Thoracic aorta (tissue), 2 donors: ENCODE data around the gene COPG1. TPM values are rescaled to one million over a fixed set of nuclear protein-coding genes. Genes with fewer than 3 reads are reported as not detected.

Experiments used
- ATAC-seq: fragments of 150-250 bp; one replicate; pipeline ENCODE4 v1.8.0; 2017; ENCODE audit warnings: low read depth; ENCODE audit not compliant: insufficient number of reproducible peaks, low FRiP score
- DNase-seq: peaks from one replicate; pipeline ENCODE4 v3.0.0-alpha.2; 2020; ENCODE audit warnings: low spot score
- H3K27ac ChIP-seq, 2 donors: fragments of 200-600 bp; sonication (generic); 1 replicate in 1 of 2; 2 replicates in 1 of 2; pipeline ENCODE4 v1.5.1; 2016; ENCODE audit warnings: mild to moderate bottlenecking in 2 of 2, moderate library complexity in 2 of 2
- H3K27me3 ChIP-seq: fragments of 200-600 bp; sonication (generic); replicated peaks from 2 replicates; pipeline ENCODE4 v1.6.0; 2016; ENCODE audit warnings: mild to moderate bottlenecking; ENCODE audit not compliant: insufficient read depth
- H3K36me3 ChIP-seq: fragments of 200-600 bp; sonication (generic); one replicate; pipeline ENCODE4 v1.5.1; 2016
- H3K4me1 ChIP-seq, 2 donors: fragments of 200-600 bp; sonication (generic); 1 replicate in 1 of 2; 2 replicates in 1 of 2; pipeline versions ENCODE4 v1.5.1 to v1.6.0; 2016; ENCODE audit warnings: low read depth in 2 of 2, mild to moderate bottlenecking in 1 of 2; ENCODE audit not compliant: control insufficient read depth in 1 of 2
- H3K4me3 ChIP-seq: fragments of 200-600 bp; sonication (generic); 2 replicates; pipeline ENCODE4 v1.5.1; 2016; ENCODE audit warnings: mild to moderate bottlenecking
- H3K9me3 ChIP-seq: fragments of 200-600 bp; sonication (generic); 2 replicates; pipeline ENCODE4 v1.5.1; 2016
- total RNA-seq, 2 donors: library from RNA; depleted of rRNA; stranded (reverse); fragments of >200 nt; gene quantifications; one replicate each; pipeline versions ENCODE4 v1.1.0 to v1.2.3, GENCODE V29; 2016
- TF ChIP-seq, protein P1 (sequence below): fragments of 200-600 bp; sonication (generic); IDR thresholded peaks from one replicate; pipeline ENCODE4 v1.5.1; 2019; ENCODE audit warnings: antibody characterized with exemption

COPG1 gene
- total RNA-seq, 2 donors from 2014 or later = 126 to 141 TPM

DNA sequence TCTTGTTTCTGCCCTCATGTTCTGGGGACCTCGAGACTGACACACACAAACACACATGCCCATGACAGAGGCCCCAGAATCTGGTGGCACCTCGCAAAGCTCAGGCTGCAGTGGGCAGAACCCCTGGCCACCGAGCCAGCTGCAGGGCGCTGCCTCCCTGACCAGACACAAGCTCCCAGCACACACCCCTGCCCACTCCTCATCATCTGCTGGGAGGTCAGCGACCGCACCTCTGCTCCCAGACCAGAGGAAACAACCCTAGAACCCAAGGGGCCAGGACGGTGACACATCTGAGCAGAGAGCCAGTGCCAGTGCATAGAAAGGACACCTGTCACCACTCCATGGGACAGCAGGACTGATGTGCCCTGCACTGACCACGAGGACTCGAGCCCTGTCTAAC, 72.5 kb downstream of the COPG1 start:
- no peak overlapping the region for H3K4me3 ChIP-seq
- H3K4me1 ChIP-seq = peaks cover 4 to 8% of the 10 kb centered on the region in 2 donors
- DNase-seq = no peak
- TF ChIP-seq, protein P1, sequence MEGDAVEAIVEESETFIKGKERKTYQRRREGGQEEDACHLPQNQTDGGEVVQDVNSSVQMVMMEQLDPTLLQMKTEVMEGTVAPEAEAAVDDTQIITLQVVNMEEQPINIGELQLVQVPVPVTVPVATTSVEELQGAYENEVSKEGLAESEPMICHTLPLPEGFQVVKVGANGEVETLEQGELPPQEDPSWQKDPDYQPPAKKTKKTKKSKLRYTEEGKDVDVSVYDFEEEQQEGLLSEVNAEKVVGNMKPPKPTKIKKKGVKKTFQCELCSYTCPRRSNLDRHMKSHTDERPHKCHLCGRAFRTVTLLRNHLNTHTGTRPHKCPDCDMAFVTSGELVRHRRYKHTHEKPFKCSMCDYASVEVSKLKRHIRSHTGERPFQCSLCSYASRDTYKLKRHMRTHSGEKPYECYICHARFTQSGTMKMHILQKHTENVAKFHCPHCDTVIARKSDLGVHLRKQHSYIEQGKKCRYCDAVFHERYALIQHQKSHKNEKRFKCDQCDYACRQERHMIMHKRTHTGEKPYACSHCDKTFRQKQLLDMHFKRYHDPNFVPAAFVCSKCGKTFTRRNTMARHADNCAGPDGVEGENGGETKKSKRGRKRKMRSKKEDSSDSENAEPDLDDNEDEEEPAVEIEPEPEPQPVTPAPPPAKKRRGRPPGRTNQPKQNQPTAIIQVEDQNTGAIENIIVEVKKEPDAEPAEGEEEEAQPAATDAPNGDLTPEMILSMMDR = no peak
- no peaks in the 10 kb centered on the region for H3K27me3 ChIP-seq
- no peaks in the 10 kb centered on the region for H3K9me3 ChIP-seq
- no peak for ATAC-seq
- peaks cover 3% of the 10 kb centered on the region for H3K36me3 ChIP-seq
- H3K27ac ChIP-seq = no peak overlapping the region

DNA sequence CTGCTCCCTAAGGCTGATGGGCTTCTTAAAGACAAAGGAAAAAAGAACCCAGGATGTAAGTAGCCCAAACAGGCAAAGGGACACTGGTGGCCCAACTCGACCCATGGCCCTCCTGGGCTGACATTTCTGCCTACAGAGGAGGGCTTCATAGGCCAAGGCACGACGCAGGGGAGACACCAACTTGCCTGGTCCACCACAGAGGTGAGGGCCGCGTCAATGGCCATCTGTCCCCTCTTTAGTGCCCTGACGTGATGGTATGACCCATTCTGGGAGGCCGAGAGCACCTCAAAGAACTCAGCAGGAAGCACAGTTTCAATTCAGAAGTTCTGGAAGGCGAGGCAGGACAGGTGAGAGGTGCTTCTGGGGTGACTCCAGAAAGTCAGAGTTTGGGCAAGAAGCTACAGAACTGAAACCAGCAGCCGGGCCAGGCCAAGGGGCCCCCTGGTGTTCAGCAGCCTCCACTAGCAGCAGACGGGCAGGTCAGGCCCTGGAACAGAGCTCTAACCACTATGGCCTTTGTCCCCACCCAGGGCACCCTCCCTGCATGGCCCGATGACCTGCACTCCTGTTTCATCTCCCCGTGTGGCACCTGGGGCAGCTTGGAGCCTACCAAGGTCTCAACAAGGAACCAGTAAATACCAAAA, 74.4 kb downstream of the COPG1 start:
- no peak overlapping the region for H3K4me3 ChIP-seq
- H3K36me3 ChIP-seq = peaks cover 3% of the 10 kb centered on the region
- no peaks in the 10 kb centered on the region for H3K27me3 ChIP-seq
- TF ChIP-seq, protein P1 = no peak
- no peak overlapping the region for H3K27ac ChIP-seq
- no peak for ATAC-seq
- H3K9me3 ChIP-seq = no peaks in the 10 kb centered on the region
- H3K4me1 ChIP-seq = no peaks in the 10 kb centered on the region
- no peak for DNase-seq

DNA sequence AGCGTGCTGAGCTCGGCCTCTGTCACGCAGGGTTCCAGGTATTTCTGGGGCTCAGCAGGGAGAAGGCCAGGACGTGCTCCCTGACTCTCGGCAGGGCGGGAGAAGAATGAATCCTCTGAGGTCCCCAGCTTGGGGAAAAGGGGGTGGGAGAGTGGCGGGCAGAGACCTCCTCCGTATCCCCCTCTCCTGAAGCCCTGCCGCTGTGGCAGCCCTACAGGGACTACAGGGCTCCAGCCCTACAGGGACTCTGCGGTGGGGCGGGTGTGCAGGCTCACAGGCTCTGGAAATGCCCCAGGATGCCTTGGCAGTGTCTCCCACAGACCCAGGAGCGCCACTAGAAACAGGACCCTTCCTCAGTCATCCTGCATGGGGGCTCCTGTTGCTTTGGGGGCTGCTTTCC, 75.4 kb downstream of the COPG1 start:
- DNase-seq (no peak), ATAC-seq (no peak)
- Histone ChIP-seq H3K4me1 (no peaks in the 10 kb centered on the region), H3K4me3 (no peak overlapping the region), H3K27me3 (no peaks in the 10 kb centered on the region), H3K27ac (no peak overlapping the region), H3K36me3 (peaks cover 3% of the 10 kb centered on the region), H3K9me3 (no peaks in the 10 kb centered on the region)
- TF ChIP-seq, protein P1 = no peak

DNA sequence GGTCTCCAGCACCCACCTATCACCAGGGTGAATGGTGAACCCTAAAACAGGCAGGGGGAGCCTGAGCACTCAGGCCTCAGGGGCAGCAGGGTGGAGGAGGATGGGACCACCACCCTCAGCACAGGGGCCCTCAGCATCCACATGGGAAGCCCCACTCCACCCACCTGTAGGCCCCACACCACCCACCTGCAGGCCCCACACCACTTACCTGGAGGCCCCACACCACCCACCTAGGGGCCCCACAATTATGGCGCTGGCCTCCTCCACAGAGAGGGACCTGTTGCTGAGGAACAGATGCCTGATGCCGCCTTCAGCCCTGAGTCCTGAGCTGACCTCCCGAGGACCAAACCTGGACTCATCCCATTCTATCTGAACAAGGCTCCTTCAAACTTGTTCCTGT, 76.0 kb downstream of the COPG1 start:
- no peak for ATAC-seq
- TF ChIP-seq, protein P1 = no peak
- no peak for DNase-seq
- Histone ChIP-seq H3K27ac (no peak overlapping the region), H3K27me3 (no peaks in the 10 kb centered on the region), H3K36me3 (peaks cover 3% of the 10 kb centered on the region), H3K4me1 (no peaks in the 10 kb centered on the region), H3K4me3 (no peak overlapping the region), H3K9me3 (no peaks in the 10 kb centered on the region)

DNA sequence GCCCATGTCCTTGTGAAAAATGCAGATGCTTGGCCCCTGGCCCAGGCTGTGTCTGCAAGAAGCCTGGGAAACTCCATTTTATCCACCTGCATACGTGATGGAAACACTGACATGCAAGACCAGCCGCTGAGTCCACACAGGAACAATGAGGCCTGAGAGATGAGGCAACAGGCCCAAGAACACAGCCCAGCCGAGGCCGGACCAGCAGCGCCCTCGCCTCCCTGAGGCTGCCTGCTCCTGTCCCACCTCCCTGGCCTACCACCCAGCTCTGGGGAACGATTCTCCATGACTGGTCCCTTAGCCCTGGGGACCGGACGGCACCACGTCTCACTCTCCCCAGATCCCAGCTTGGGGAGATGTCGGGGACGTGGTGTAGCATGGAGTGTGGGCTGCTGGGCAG, 76.7 kb downstream of the COPG1 start:
- Histone ChIP-seq H3K4me1 (no peaks in the 10 kb centered on the region), H3K27ac (no peak overlapping the region), H3K9me3 (no peaks in the 10 kb centered on the region), H3K27me3 (no peaks in the 10 kb centered on the region), H3K36me3 (peaks cover 3% of the 10 kb centered on the region), H3K4me3 (no peak overlapping the region)
- ATAC-seq = no peak
- TF ChIP-seq, protein P1 = no peak
- DNase-seq = no peak
